CD14-positive monocyte (primary cell): ENCODE measurements around the gene ERGIC1. TPM values are rescaled to one million over a fixed set of nuclear protein-coding genes. Genes with fewer than 3 reads are reported as not detected.

Source experiments
- DNase-seq, 3 donors: peaks; one replicate each; pipeline ENCODE4 v3.0.0-alpha.2; 2011 to 2022
- H2AFZ ChIP-seq: 2 replicates; pipeline ENCODE4 v1.6.0; 2012; ENCODE audit warnings: mild to moderate bottlenecking, low read depth, low read length, inconsistent platforms; ENCODE audit not compliant: insufficient read depth, poor library complexity, severe bottlenecking
- H3K27ac ChIP-seq, 2 donors: 1 replicate in 1 of 2; 2 replicates in 1 of 2; pipeline ENCODE4 v1.5.1; 2012 to 2013; ENCODE audit warnings: low read length in 2 of 2, control low read depth in 1 of 2, inconsistent platforms in 1 of 2, low read depth in 1 of 2, mild to moderate bottlenecking in 1 of 2
- H3K27me3 ChIP-seq, 2 donors: one replicate each; pipeline versions ENCODE4 v1.6.0 to v1.6.1; 2011 to 2013; ENCODE audit warnings: low read length in 2 of 2; ENCODE audit not compliant: control insufficient read depth in 2 of 2, insufficient read depth in 2 of 2
- H3K36me3 ChIP-seq, 2 donors: replicated peaks in 1 of 2; 1 replicate in 1 of 2; 2 replicates in 1 of 2; pipeline versions ENCODE4 v1.5.1 to v1.6.1; 2012 to 2013; ENCODE audit warnings: low read length in 2 of 2, control low read depth in 1 of 2, inconsistent platforms in 1 of 2, mild to moderate bottlenecking in 1 of 2; ENCODE audit not compliant: insufficient read depth in 2 of 2, control insufficient read depth in 1 of 2
- H3K4me1 ChIP-seq, 2 donors: 1 replicate in 1 of 2; 2 replicates in 1 of 2; pipeline versions ENCODE4 v1.5.1 to v1.6.1; 2012 to 2013; ENCODE audit warnings: low read length in 2 of 2, control low read depth in 1 of 2, inconsistent platforms in 1 of 2, mild to moderate bottlenecking in 1 of 2, moderate library complexity in 1 of 2; ENCODE audit not compliant: insufficient read depth in 2 of 2, control insufficient read depth in 1 of 2
- H3K4me2 ChIP-seq: replicated peaks from 2 replicates; pipeline ENCODE3; 2012; ENCODE audit warnings: low read length, moderate library complexity, mild to moderate bottlenecking; ENCODE audit not compliant: poor library complexity, severe bottlenecking; ENCODE audit errors: extremely low read depth
- H3K4me3 ChIP-seq, 3 experiments: fragments of 200-600 bp in 1 of 3; sonication (generic) in 1 of 3; replicated peaks in 1 of 3; 1 replicate in 2 of 3; 2 replicates in 1 of 3; pipeline ENCODE4 v1.5.1; 2011 to 2013; ENCODE audit warnings: low read length in 3 of 3, mild to moderate bottlenecking in 3 of 3, control low read depth in 2 of 3, low read depth in 2 of 3, inconsistent platforms in 1 of 3, moderate library complexity in 1 of 3
- H3K79me2 ChIP-seq: 2 replicates; pipeline ENCODE4 v1.6.0; 2012; ENCODE audit warnings: mild to moderate bottlenecking, control low read depth, inconsistent platforms, low read length, moderate library complexity; ENCODE audit not compliant: insufficient read depth
- H3K9ac ChIP-seq: 2 replicates; pipeline ENCODE4 v1.6.0; 2017; ENCODE audit warnings: low read length, mild to moderate bottlenecking; ENCODE audit not compliant: insufficient read depth, poor library complexity, severe bottlenecking
- H3K9me3 ChIP-seq, 2 donors: replicated peaks in 1 of 2; 1 replicate in 1 of 2; 2 replicates in 1 of 2; pipeline versions ENCODE4 v1.5.1 to v1.6.1; 2012 to 2013; ENCODE audit warnings: low read length in 2 of 2, control low read depth in 1 of 2; ENCODE audit not compliant: control insufficient read depth in 1 of 2, insufficient read depth in 1 of 2
- H4K20me1 ChIP-seq: 2 replicates; pipeline ENCODE4 v1.6.0; 2012; ENCODE audit warnings: mild to moderate bottlenecking, low read length, control low read depth, moderate library complexity; ENCODE audit not compliant: insufficient read depth
- H3K27ac Mint-ChIP-seq, 7 donors: one replicate each; pipeline ENCODE4 v1.8.0; 2020; ENCODE audit warnings: mild to moderate bottlenecking in 7 of 7, mixed read lengths in 7 of 7, moderate library complexity in 6 of 7, inconsistent platforms in 2 of 7
- H3K27me3 Mint-ChIP-seq, 3 donors: one replicate each; pipeline ENCODE4 v1.8.0; 2021 to 2022; ENCODE audit warnings: low read depth in 3 of 3, mild to moderate bottlenecking in 3 of 3, mixed read lengths in 3 of 3, moderate library complexity in 3 of 3, inconsistent platforms in 1 of 3
- H3K36me3 Mint-ChIP-seq, 2 donors: one replicate each; pipeline ENCODE4 v1.8.0; 2020; ENCODE audit warnings: mixed read lengths in 2 of 2, inconsistent platforms in 1 of 2, mild to moderate bottlenecking in 1 of 2
- H3K4me1 Mint-ChIP-seq: one replicate; pipeline ENCODE4 v1.8.0; 2020; ENCODE audit warnings: mild to moderate bottlenecking, mixed read lengths
- H3K4me3 Mint-ChIP-seq, 2 donors: one replicate each; pipeline ENCODE4 v1.8.0; 2020; ENCODE audit warnings: mild to moderate bottlenecking in 2 of 2, mixed read lengths in 2 of 2, moderate library complexity in 1 of 2
- H3K9me3 Mint-ChIP-seq, 7 donors: one replicate each; pipeline ENCODE4 v1.8.0; 2020 to 2022; ENCODE audit warnings: mixed read lengths in 7 of 7, mild to moderate bottlenecking in 6 of 7, moderate library complexity in 6 of 7, inconsistent platforms in 2 of 7
- WGBS: methylation state at CpG from one replicate; pipeline ENCODE4 v1.1.5; 2013; ENCODE audit warnings: missing lambda C conversion rate; ENCODE audit not compliant: insufficient coverage; 5-methylcytosine and 5-hydroxymethylcytosine counted together
- intact Hi-C, 2 donors: fragments of 100-400 bp; cut with micrococcal nuclease; formaldehyde crosslinking; loops; one replicate each; pipeline versions ENCODE4 v1.15.0 to v1.15.1; 2023
- polyA plus RNA-seq, 3 donors: library from polyadenylated mRNA; depleted of rRNA in 1 of 3; unstranded in 2 of 3; stranded (reverse) in 1 of 3; fragments of 300-500 nt in 2 of 3; fragments of >200 nt in 1 of 3; fragmentation: Illumina TruSeq in 2 of 3; gene quantifications; 1 replicate in 2 of 3; 2 replicates in 1 of 3; pipeline ENCODE4 v1.2.3, GENCODE V29; 2012 to 2021
- TF ChIP-seq, protein P1 (sequence below): fragments of 200-600 bp; IDR thresholded peaks from one replicate; pipeline ENCODE4 v1.8.0; 2022; ENCODE audit warnings: antibody characterized with exemption, mild to moderate bottlenecking

ERGIC1 gene
- polyA plus RNA-seq, 3 donors = 28.3 to 76.2 (median 34.1) TPM

DNA sequence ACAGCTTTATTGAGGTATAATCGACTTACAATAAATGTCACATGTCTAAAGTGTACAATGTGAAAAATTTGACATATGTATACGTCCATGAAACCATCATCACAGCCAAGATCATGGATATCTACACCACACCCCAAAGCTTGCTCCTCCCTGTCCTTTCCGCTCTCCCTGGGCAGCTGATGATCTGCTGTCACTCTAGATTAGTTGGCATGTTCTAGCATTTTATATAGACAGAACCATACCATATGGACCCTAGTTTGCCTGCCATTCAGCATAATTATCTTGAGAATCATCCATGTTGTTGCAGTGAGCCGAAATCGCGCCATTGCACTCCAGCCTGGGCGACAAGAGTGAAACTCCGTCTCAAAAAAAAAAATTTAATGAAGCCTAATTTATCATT is 42.5 kb downstream of the ERGIC1 start:
- peaks cover 0 to 3% of the 10 kb centered on the region in 2 donors for H3K27me3 ChIP-seq
- H4K20me1 ChIP-seq = no peaks in the 10 kb centered on the region
- peaks cover 27% of the 10 kb centered on the region for H3K4me1 Mint-ChIP-seq
- H3K27me3 Mint-ChIP-seq = peaks cover 7 to 18% (median 13%) of the 10 kb centered on the region in 3 donors
- peak overlapping the region in 1 of 7 donors; percentile 37 for H3K27ac Mint-ChIP-seq
- H2AFZ ChIP-seq = no peak overlapping the region
- no peak overlapping the region for H3K9ac ChIP-seq
- H3K36me3 ChIP-seq = peaks cover 0 to under 1% of the 10 kb centered on the region in 2 donors
- H3K9me3 ChIP-seq = no peaks in the 10 kb centered on the region
- no peak overlapping the region for H3K4me2 ChIP-seq
- intact Hi-C loops = loop anchor here in 1 of 2 donors (5.0 kb wide), 1 partner anchor 34 kb away; no protein-coding TSS in a partner anchor
- no peak overlapping the region for H3K27ac ChIP-seq
- 100% methylated on average over 5 of the region's 8 CpGs for WGBS
- H3K79me2 ChIP-seq = no peaks in the 10 kb centered on the region
- no peak for DNase-seq
- H3K4me1 ChIP-seq = peaks cover 17 to 22% of the 10 kb centered on the region in 2 donors
- no peak overlapping the region for H3K4me3 Mint-ChIP-seq
- H3K9me3 Mint-ChIP-seq = peaks cover 0 to 2% (median 0%) of the 10 kb centered on the region in 7 donors
- no peak overlapping the region for H3K4me3 ChIP-seq
- TF ChIP-seq, protein P1, sequence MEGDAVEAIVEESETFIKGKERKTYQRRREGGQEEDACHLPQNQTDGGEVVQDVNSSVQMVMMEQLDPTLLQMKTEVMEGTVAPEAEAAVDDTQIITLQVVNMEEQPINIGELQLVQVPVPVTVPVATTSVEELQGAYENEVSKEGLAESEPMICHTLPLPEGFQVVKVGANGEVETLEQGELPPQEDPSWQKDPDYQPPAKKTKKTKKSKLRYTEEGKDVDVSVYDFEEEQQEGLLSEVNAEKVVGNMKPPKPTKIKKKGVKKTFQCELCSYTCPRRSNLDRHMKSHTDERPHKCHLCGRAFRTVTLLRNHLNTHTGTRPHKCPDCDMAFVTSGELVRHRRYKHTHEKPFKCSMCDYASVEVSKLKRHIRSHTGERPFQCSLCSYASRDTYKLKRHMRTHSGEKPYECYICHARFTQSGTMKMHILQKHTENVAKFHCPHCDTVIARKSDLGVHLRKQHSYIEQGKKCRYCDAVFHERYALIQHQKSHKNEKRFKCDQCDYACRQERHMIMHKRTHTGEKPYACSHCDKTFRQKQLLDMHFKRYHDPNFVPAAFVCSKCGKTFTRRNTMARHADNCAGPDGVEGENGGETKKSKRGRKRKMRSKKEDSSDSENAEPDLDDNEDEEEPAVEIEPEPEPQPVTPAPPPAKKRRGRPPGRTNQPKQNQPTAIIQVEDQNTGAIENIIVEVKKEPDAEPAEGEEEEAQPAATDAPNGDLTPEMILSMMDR = no peak
- peaks cover 18 to 32% of the 10 kb centered on the region in 2 donors for H3K36me3 Mint-ChIP-seq

DNA sequence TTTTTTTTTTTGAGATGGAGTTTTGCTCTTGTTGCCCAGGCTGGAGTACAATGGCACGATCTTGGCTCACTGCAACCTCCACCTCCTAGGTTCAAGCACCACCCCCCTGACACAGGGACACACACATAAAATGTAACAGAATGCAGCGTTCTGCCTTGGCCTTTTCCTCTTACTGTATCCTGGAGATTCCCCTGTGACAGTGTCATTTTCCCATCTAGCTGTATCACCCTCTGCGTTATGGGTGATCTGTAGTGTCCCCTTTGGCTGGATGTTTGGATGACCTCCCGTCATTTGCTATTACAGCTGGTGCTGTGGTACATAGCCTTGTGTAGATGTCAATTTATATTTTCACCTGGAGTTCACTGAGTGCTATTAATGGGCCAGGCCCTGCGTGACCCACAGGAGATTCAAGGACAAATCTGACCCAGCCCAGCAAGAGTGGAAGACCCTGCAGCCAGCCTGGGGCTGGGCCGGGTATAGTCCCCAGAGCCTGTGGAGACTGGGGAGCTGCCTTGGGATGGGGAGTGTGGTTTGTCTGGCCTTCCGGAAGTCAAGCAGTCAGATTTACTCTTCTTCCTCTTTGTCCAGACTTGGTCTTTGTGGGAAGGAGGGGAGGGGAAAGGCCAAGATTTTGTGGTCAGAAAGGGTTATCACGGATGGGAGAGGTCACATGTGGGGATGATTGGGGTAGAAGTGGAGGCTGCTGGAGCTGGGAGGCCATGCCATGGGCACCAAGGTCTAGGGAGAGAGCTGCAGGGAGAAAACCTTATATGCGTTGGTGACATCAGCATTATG is 43.6 kb downstream of the ERGIC1 start:
- DNase-seq = peak; percentile 84 to 94 (median 89)
- H3K4me3 Mint-ChIP-seq = peak overlapping the region in 1 of 2 donors; percentile 43
- WGBS = 38% methylated on average over 4 of the region's 9 CpGs

More for the DNA sequence above, 43.6 kb downstream of the ERGIC1 start:
- H3K36me3 ChIP-seq = no peaks in the 10 kb centered on the region
- H3K9ac ChIP-seq = peak overlapping the region; percentile 58
- no peak overlapping the region for H3K4me3 ChIP-seq
- no peaks in the 10 kb centered on the region for H3K79me2 ChIP-seq
- H4K20me1 ChIP-seq = no peaks in the 10 kb centered on the region
- H3K9me3 ChIP-seq = no peaks in the 10 kb centered on the region
- peaks cover 28 to 29% of the 10 kb centered on the region in 2 donors for H3K4me1 ChIP-seq
- peaks cover 0 to 2% (median 0%) of the 10 kb centered on the region in 7 donors for H3K9me3 Mint-ChIP-seq
- H3K4me2 ChIP-seq = no peak overlapping the region
- peaks cover 0 to 3% of the 10 kb centered on the region in 2 donors for H3K27me3 ChIP-seq
- TF ChIP-seq, protein P1 = no peak
- intact Hi-C loops = loop anchor here in 1 of 2 donors (5.0 kb wide), 1 partner anchor 35 kb away; no protein-coding TSS in a partner anchor
- H3K27ac Mint-ChIP-seq = peak overlapping the region; percentile 75 to 92 (median 91)
- no peak overlapping the region for H2AFZ ChIP-seq
- peaks cover 36% of the 10 kb centered on the region for H3K4me1 Mint-ChIP-seq
- H3K27me3 Mint-ChIP-seq = peaks cover 4 to 14% (median 11%) of the 10 kb centered on the region in 3 donors
- peak overlapping the region; percentile 18 to 83 for H3K27ac ChIP-seq
- peaks cover 25 to 38% of the 10 kb centered on the region in 2 donors for H3K36me3 Mint-ChIP-seq
